Stomach (tissue), 9 donors: ENCODE results near the gene HNRNPLL. TPM values are rescaled to one million over a fixed set of nuclear protein-coding genes. Genes with fewer than 3 reads are reported as not detected.
"Not testable (repeated sequence)": the region's sequence is repeated elsewhere in the genome, so short reads cannot be mapped to it uniquely, and the experiment has no call there.

Source experiments
- DNase-seq, 2 donors: peaks; one replicate each; pipeline versions ENCODE4 v3.0.0 to v3.0.0-alpha.2; 2013 to 2019
- H3K27ac ChIP-seq, 5 donors: fragments of 200-600 bp in 4 of 5; sonication (generic) in 4 of 5; one replicate each; pipeline ENCODE4 v1.5.1; 2013 to 2019; ENCODE audit warnings: mild to moderate bottlenecking in 1 of 5, moderate library complexity in 1 of 5
- H3K27me3 ChIP-seq, 3 donors: fragments of 200-600 bp; sonication (generic); one replicate each; pipeline ENCODE4 v1.5.1; 2017 to 2019; ENCODE audit warnings: mixed run types in 1 of 3
- H3K36me3 ChIP-seq, 4 donors: fragments of 200-600 bp; sonication (generic); 1 replicate in 3 of 4; 2 replicates in 1 of 4; pipeline ENCODE4 v1.5.1; 2016 to 2019
- H3K4me1 ChIP-seq, 4 donors: fragments of 200-600 bp; sonication (generic); one replicate each; pipeline ENCODE4 v1.5.1; 2016 to 2019
- H3K4me3 ChIP-seq, 4 donors: fragments of 200-600 bp; sonication (generic) in 3 of 4; one replicate each; pipeline ENCODE4 v1.5.1; 2016 to 2019; ENCODE audit warnings: mild to moderate bottlenecking in 1 of 4
- H3K9me3 ChIP-seq, 4 donors: fragments of 200-600 bp; sonication (generic); one replicate each; pipeline ENCODE4 v1.5.1; 2016 to 2019
- EP300 ChIP-seq: sonication (generic); formaldehyde crosslinking; IDR thresholded peaks from one replicate; pipeline ENCODE4 v1.6.1; 2017; ENCODE audit warnings: antibody characterized with exemption
- POLR2A ChIP-seq, 4 donors: fragments of 450-650 bp; IDR thresholded peaks; one replicate each; pipeline ENCODE4 v1.6.1; 2016; ENCODE audit warnings: antibody characterized with exemption in 4 of 4, control low read depth in 2 of 4, mild to moderate bottlenecking in 1 of 4, moderate library complexity in 1 of 4
- POLR2AphosphoS5 ChIP-seq, 3 donors: sonication (generic); formaldehyde crosslinking; IDR thresholded peaks; one replicate each; pipeline ENCODE4 v1.6.1; 2016; ENCODE audit warnings: antibody characterized with exemption in 3 of 3
- WGBS, 5 donors: extraction: QIAGEN DNeasy Blood & Tissue Kit in 3 of 5; methylation state at CpG; one replicate each; pipeline versions ENCODE4 v1.1.5 to v1.1.7; 2013 to 2018; 5-methylcytosine and 5-hydroxymethylcytosine counted together
- intact Hi-C: fragments of 100-400 bp; cut with DNase I; formaldehyde crosslinking; loops from one replicate; pipeline ENCODE4 v1.15.1; 2023; ENCODE audit warnings: low total_unique reads
- polyA plus RNA-seq, 3 donors: library from polyadenylated mRNA; stranded (reverse); fragments of 200-250 nt; gene quantifications; one replicate each; pipeline ENCODE4 v1.2.3, GENCODE V29; 2013
- total RNA-seq, 5 donors: library from RNA; depleted of rRNA; stranded (reverse); fragments of >200 nt; gene quantifications; one replicate each; pipeline versions ENCODE4 v1.1.0 to v1.2.3, GENCODE V29; 2014 to 2016
- TF ChIP-seq, protein P1 (sequence below), 7 experiments: fragments of 450-650 bp in 4 of 7; fragments of 200-600 bp in 3 of 7; sonication (generic) in 3 of 7; IDR thresholded peaks; one replicate each; pipeline ENCODE4 v1.5.1; 2016 to 2019; ENCODE audit warnings: antibody characterized with exemption in 7 of 7, control low read depth in 2 of 7, mild to moderate bottlenecking in 1 of 7
- donor health status: healthy with polysubstance abuse.
- donor health status: Bipolar disorder and iron deficiency.
- donor health status: healthy.

Gene HNRNPLL
- total and polyA plus RNA-seq, 8 donors: 12.2 to 97.9 (median 25.7) TPM

DNA sequence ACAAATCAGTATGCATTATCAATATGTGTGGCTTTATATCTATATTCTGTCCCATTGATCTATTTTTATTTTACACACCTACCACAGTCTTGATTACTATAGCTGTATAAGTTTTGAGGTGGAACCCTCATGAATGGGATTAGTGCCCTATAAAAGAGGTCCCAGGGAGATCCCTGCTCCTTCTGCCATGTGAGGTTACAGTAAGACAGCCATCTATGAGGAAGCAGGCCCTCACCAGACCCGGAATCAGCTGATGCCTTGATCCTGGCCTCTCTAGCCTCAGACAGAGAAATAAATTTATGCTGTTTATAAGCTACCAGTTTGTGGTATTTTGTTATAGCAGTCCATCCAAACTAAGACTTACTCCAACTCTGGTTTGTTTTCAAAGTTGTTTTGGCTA, 54.9 kb downstream of the HNRNPLL start:
- intact Hi-C loops: no loop called here
- TF ChIP-seq POLR2AphosphoS5 (IDR thresholded peaks at IDR 0.05) (no peak), POLR2A (IDR thresholded peaks at IDR 0.05) (no peak), EP300 (no peak)
- TF ChIP-seq, protein P1, sequence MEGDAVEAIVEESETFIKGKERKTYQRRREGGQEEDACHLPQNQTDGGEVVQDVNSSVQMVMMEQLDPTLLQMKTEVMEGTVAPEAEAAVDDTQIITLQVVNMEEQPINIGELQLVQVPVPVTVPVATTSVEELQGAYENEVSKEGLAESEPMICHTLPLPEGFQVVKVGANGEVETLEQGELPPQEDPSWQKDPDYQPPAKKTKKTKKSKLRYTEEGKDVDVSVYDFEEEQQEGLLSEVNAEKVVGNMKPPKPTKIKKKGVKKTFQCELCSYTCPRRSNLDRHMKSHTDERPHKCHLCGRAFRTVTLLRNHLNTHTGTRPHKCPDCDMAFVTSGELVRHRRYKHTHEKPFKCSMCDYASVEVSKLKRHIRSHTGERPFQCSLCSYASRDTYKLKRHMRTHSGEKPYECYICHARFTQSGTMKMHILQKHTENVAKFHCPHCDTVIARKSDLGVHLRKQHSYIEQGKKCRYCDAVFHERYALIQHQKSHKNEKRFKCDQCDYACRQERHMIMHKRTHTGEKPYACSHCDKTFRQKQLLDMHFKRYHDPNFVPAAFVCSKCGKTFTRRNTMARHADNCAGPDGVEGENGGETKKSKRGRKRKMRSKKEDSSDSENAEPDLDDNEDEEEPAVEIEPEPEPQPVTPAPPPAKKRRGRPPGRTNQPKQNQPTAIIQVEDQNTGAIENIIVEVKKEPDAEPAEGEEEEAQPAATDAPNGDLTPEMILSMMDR (IDR thresholded peaks at IDR 0.05): no peak
- H3K27ac ChIP-seq: no peak overlapping the region
- H3K36me3 ChIP-seq: peaks cover 0 to 7% (median 0%) of the 10 kb centered on the region in 4 donors
- DNase-seq: no peak
- no peaks in the 10 kb centered on the region for H3K27me3 ChIP-seq
- no peak overlapping the region for H3K4me3 ChIP-seq
- peaks cover 0 to 3% (median 1%) of the 10 kb centered on the region in 4 donors for H3K4me1 ChIP-seq
- 73 to 94% (median 82%) methylated on average over 1 of the region's 1 CpG for WGBS, 5 donors
- no peaks in the 10 kb centered on the region for H3K9me3 ChIP-seq

DNA sequence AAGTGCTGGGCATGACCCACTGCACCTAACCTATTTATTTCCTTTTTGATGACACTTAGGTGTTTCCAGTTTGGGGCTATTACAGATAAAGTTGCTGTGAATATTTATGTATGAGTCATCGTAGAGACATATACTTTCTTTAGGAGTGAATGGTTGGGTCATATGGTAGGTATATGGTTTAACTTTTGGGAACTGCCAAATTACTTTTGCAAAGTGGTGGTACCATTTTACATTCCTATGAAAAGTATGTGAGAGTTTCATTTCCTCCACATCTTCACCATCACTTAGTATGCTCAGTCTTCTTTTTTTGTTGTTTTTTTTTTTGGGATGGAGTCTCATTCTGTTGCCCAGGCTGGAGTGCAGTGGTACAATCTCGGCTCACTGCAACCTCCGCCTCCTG, 56.1 kb downstream of the HNRNPLL start:
- Histone ChIP-seq H3K4me3 (no peak overlapping the region), H3K27me3 (no peaks in the 10 kb centered on the region), H3K36me3 (peaks cover 0 to 2% (median 0%) of the 10 kb centered on the region in 4 donors), H3K27ac (no peak overlapping the region), H3K9me3 (no peaks in the 10 kb centered on the region), H3K4me1 (peaks cover 0 to 9% (median 2%) of the 10 kb centered on the region in 4 donors)
- no peak for DNase-seq
- intact Hi-C loops: no loop called here
- 88 to 96% (median 93%) methylated on average over 3 of the region's 3 CpGs for WGBS, 5 donors
- TF ChIP-seq, protein P1 (IDR thresholded peaks at IDR 0.05): no peak
- TF ChIP-seq POLR2A (IDR thresholded peaks at IDR 0.05) (no peak), EP300 (no peak), POLR2AphosphoS5 (IDR thresholded peaks at IDR 0.05) (no peak)

DNA sequence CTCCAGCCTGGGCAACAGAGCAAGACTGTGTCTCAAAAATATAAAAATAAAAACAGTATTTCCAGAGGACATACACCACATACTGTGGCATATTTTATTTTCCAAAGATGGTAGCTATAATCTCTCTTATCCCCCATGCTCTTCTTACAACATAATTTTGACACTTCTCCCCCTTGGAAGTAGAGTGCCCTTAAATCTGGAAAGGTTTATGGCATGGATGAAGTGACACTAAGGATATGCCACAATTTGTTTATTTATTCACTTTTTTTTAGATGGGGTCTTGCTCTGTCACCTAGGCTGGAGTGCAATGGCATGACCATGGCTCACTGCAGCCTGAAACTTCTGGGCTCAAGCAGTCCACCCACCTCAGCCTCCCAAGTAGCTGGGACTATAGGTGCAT, 56.7 kb downstream of the HNRNPLL start:
- Histone ChIP-seq H3K36me3 (no peaks in the 10 kb centered on the region), H3K27me3 (no peaks in the 10 kb centered on the region), H3K4me3 (no peak overlapping the region), H3K9me3 (no peaks in the 10 kb centered on the region), H3K4me1 (peaks cover 0 to 12% (median 2%) of the 10 kb centered on the region in 4 donors), H3K27ac (no peak overlapping the region)
- no peak for TF ChIP-seq EP300
- no peak for TF ChIP-seq POLR2AphosphoS5 (IDR thresholded peaks at IDR 0.05)
- no peak for TF ChIP-seq POLR2A (IDR thresholded peaks at IDR 0.05)
- TF ChIP-seq, protein P1 (IDR thresholded peaks at IDR 0.05): no peak
- intact Hi-C loops: no loop called here
- DNase-seq: no peak

DNA sequence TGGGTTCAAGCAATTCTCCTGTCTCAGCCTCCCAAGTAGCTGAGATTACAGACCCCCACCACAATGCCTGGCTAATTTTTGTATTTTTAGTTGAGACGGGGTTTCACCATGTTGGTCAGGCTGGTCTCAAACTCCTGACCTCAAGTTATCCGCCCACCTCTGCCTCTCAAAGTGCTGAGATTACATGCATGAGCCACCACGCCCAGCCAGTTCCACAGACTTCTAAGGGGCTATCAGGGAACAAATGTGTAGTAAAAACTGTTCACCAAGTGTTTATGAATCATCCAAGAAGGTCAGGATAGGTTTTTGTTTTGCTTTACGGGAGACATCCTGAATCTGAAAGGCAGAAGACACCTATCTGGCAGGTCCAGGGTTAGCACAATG, 60.5 kb downstream of the HNRNPLL start:
- H3K4me3 ChIP-seq, DNase-seq, H3K27ac ChIP-seq, H3K9me3 ChIP-seq, intact Hi-C loops, H3K36me3 ChIP-seq, H3K27me3 ChIP-seq: not testable (repeated sequence)
- peaks cover 0 to 12% (median 2%) of the 10 kb centered on the region in 4 donors for H3K4me1 ChIP-seq
- 64 to 80% (median 75%) methylated on average over 4 of the region's 4 CpGs for WGBS, 5 donors

DNA sequence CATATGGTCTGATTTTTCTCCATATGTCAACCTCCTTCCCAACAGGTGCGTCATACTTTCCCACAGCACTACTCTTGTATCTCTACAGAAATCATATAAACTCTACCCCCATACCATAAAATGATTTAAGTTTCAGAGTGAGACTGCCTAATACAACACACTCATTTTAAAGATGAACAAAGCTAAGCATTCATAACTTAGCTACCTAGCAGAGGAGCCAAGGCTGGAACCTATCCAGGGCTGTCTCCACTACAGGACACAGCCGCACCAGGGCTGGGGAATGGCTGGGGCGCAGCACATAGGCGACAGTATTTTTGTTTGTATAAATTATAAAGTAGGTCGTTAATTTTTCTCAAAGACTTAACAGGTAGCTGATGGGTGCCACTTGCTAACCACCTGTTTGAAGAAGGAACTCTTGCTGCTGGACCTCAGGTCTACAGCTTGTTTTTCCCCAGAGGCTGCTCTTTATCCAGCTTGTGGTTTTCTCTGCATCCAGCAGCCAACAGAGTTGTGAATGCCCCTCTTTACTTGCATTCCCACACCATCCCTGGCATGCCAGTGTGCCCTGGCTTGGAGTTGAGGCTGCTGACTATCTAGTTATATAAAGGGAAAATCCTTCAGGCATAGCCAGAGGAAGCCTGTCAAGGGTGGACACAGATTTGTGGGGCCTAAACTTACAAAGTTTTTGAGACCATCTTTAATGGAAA, 62.0 kb downstream of the HNRNPLL start:
- WGBS, 5 donors: 48 to 71% (median 58%) methylated on average over 5 of the region's 5 CpGs
- Histone ChIP-seq H3K27me3 (peaks cover 0 to 5% (median 0%) of the 10 kb centered on the region in 3 donors), H3K4me1 (peaks cover 2 to 21% (median 11%) of the 10 kb centered on the region in 4 donors), H3K27ac (no peak overlapping the region), H3K9me3 (no peaks in the 10 kb centered on the region), H3K36me3 (no peaks in the 10 kb centered on the region), H3K4me3 (no peak overlapping the region)
- TF ChIP-seq EP300 (no peak), POLR2A (IDR thresholded peaks at IDR 0.05) (no peak), POLR2AphosphoS5 (IDR thresholded peaks at IDR 0.05) (no peak)
- TF ChIP-seq, protein P1 (IDR thresholded peaks at IDR 0.05): no peak
- intact Hi-C loops: no loop called here
- peak in 1 of 2 donors; percentile 44 for DNase-seq
